H1 (cell line): ENCODE data around the gene LOXHD1. TPM values are rescaled to one million over a fixed set of nuclear protein-coding genes. Genes with fewer than 3 reads are reported as not detected.

Experiments
- CTCF ChIA-PET: fragments of 300-600 bp; sonication (Branson Sonifier 250); formaldehyde crosslinking; loops from one replicate; lab custom pipeline; 2021; ENCODE audit not compliant: partially characterized antibody; lab: Charles Lee
- POLR2A ChIA-PET: fragments of 300-600 bp; sonication (Branson Sonifier 250); formaldehyde crosslinking; loops from one replicate; lab custom pipeline; 2021; ENCODE audit warnings: inconsistent platforms; ENCODE audit not compliant: partially characterized antibody; lab: Charles Lee
- DNase-seq, 2 experiments: peaks; one replicate each; pipeline versions ENCODE4 v3.0.0 to v3.0.0-alpha.2; 2010 to 2022; ENCODE audit warnings: low spot score in 2 of 2, low read depth in 1 of 2, mixed read lengths in 1 of 2
- FAIRE-seq: peaks from 2 replicates; lab custom pipeline; 2011; peaks lifted over from hg19 to GRCh38; lab: Jason Lieb, UNC
- H2AFZ ChIP-seq: 2 replicates; pipeline ENCODE4 v1.8.1; 2012; ENCODE audit warnings: low read length, inconsistent platforms
- H2AK5ac ChIP-seq: 2 replicates; pipeline ENCODE4 v1.6.1; 2013; ENCODE audit warnings: low read depth, low read length
- H2BK120ac ChIP-seq: replicated peaks from 2 replicates; pipeline ENCODE3; 2013; ENCODE audit warnings: low read depth, low read length, inconsistent platforms
- H2BK12ac ChIP-seq: 2 replicates; pipeline ENCODE4 v1.6.1; 2013; ENCODE audit warnings: low read depth, low read length
- H2BK15ac ChIP-seq: 2 replicates; pipeline ENCODE4 v1.6.1; 2013; ENCODE audit warnings: low read length
- H2BK20ac ChIP-seq: 2 replicates; pipeline ENCODE4 v1.6.1; 2013; ENCODE audit warnings: low read length
- H2BK5ac ChIP-seq: 2 replicates; pipeline ENCODE4 v1.6.1; 2013; ENCODE audit warnings: low read depth, low read length
- H3K14ac ChIP-seq: 2 replicates; pipeline ENCODE4 v1.6.1; 2013; ENCODE audit warnings: inconsistent platforms; ENCODE audit not compliant: insufficient read length
- H3K18ac ChIP-seq: 2 replicates; pipeline ENCODE4 v1.6.1; 2013; ENCODE audit warnings: low read length; ENCODE audit errors: extremely low read depth
- H3K23ac ChIP-seq: 2 replicates; pipeline ENCODE4 v1.6.1; 2013; ENCODE audit warnings: inconsistent platforms; ENCODE audit not compliant: insufficient read length
- H3K23me2 ChIP-seq: 2 replicates; pipeline ENCODE4 v1.6.1; 2013; ENCODE audit warnings: low read depth, low read length
- H3K27ac ChIP-seq: 2 replicates; pipeline ENCODE4 v1.6.1; 2011; ENCODE audit warnings: low read depth, low read length, inconsistent platforms
- H3K27me3 ChIP-seq, 4 experiments: replicated peaks in 1 of 4; 1 replicate in 1 of 4; 2 replicates in 3 of 4; pipeline versions ENCODE4 v1.6.1 to v1.8.1; 2011 to 2013; ENCODE audit warnings: low read length in 3 of 4, mild to moderate bottlenecking in 3 of 4, inconsistent platforms in 2 of 4, mixed read lengths in 2 of 4, moderate library complexity in 1 of 4; ENCODE audit not compliant: control insufficient read depth in 3 of 4, insufficient read depth in 3 of 4; ENCODE audit errors: extremely low read depth in 1 of 4
- H3K36me3 ChIP-seq, 4 experiments: 2 replicates each; pipeline versions ENCODE4 v1.6.1 to v1.8.1; 2011 to 2013; ENCODE audit warnings: mild to moderate bottlenecking in 4 of 4, low read length in 3 of 4, moderate library complexity in 2 of 4, control low read depth in 1 of 4, inconsistent platforms in 1 of 4; ENCODE audit not compliant: insufficient read depth in 4 of 4, control insufficient read depth in 2 of 4
- H3K4ac ChIP-seq: replicated peaks from 2 replicates; pipeline ENCODE3; 2013; ENCODE audit warnings: low read length, low read depth, mixed read lengths, inconsistent platforms; ENCODE audit not compliant: insufficient read length
- H3K4me1 ChIP-seq, 4 experiments: replicated peaks in 1 of 4; 1 replicate in 1 of 4; 2 replicates in 3 of 4; pipeline versions ENCODE4 v1.6.1 to v1.8.1; 2011 to 2013; ENCODE audit warnings: low read length in 3 of 4, inconsistent platforms in 2 of 4, mixed read lengths in 1 of 4; ENCODE audit not compliant: insufficient read depth in 4 of 4, control insufficient read depth in 3 of 4
- H3K4me2 ChIP-seq, 2 experiments: 2 replicates each; pipeline versions ENCODE4 v1.6.1 to v1.8.1; 2011 to 2013; ENCODE audit warnings: low read depth in 2 of 2, low read length in 2 of 2, control low read depth in 1 of 2, inconsistent platforms in 1 of 2, mild to moderate bottlenecking in 1 of 2; ENCODE audit not compliant: insufficient read depth in 1 of 2
- H3K4me3 ChIP-seq, 4 experiments: fragments of 200-600, 300-600 bp in 1 of 4; sonication (generic), shearing (Covaris generic), sonication (Bioruptor Twin) in 1 of 4; 2 replicates each; pipeline versions ENCODE4 v1.5.1 to v1.8.1; 2011 to 2016; ENCODE audit warnings: low read length in 4 of 4, low read depth in 3 of 4, control low read depth in 2 of 4, inconsistent platforms in 2 of 4, mild to moderate bottlenecking in 2 of 4, mixed read lengths in 1 of 4, moderate library complexity in 1 of 4; ENCODE audit not compliant: insufficient read depth in 2 of 4; ENCODE audit errors: extremely low read depth in 1 of 4
- H3K56ac ChIP-seq: replicated peaks from 2 replicates; pipeline ENCODE3; 2013; ENCODE audit warnings: low read depth, mild to moderate bottlenecking, mixed read lengths, low read length, inconsistent platforms; ENCODE audit not compliant: insufficient read length
- H3K79me1 ChIP-seq: 2 replicates; pipeline ENCODE4 v1.6.1; 2013; ENCODE audit warnings: low read depth, low read length, control low read depth
- H3K79me2 ChIP-seq, 2 experiments: 2 replicates each; pipeline versions ENCODE4 v1.6.1 to v1.8.1; 2012 to 2013; ENCODE audit warnings: low read length in 2 of 2, mild to moderate bottlenecking in 2 of 2, inconsistent platforms in 1 of 2; ENCODE audit not compliant: insufficient read depth in 2 of 2, control insufficient read depth in 1 of 2
- H3K9ac ChIP-seq, 4 experiments: replicated peaks in 1 of 4; 1 replicate in 1 of 4; 2 replicates in 3 of 4; pipeline versions ENCODE4 v1.6.1 to v1.8.1; 2011 to 2013; ENCODE audit warnings: low read depth in 3 of 4, low read length in 3 of 4, control low read depth in 2 of 4, mild to moderate bottlenecking in 2 of 4, moderate library complexity in 2 of 4, inconsistent platforms in 1 of 4; ENCODE audit errors: extremely low read depth in 1 of 4
- H3K9me3 ChIP-seq, 2 experiments: 2 replicates each; pipeline versions ENCODE4 v1.6.1 to v1.8.1; 2012 to 2013; ENCODE audit warnings: mild to moderate bottlenecking in 2 of 2, moderate library complexity in 2 of 2, control low read depth in 1 of 2, inconsistent platforms in 1 of 2, low read depth in 1 of 2, low read length in 1 of 2, mixed read lengths in 1 of 2; ENCODE audit not compliant: insufficient read depth in 2 of 2
- H4K20me1 ChIP-seq, 2 experiments: replicated peaks in 1 of 2; 2 replicates each; pipeline versions ENCODE3 to v1.8.1; 2011 to 2013; ENCODE audit warnings: inconsistent platforms in 2 of 2, low read length in 2 of 2, mild to moderate bottlenecking in 1 of 2; ENCODE audit not compliant: insufficient read depth in 2 of 2, control insufficient read depth in 1 of 2
- H4K5ac ChIP-seq: 2 replicates; pipeline ENCODE4 v1.6.1; 2013; ENCODE audit warnings: low read length, low read depth, mixed read lengths, inconsistent platforms; ENCODE audit not compliant: insufficient read length
- H4K8ac ChIP-seq: 2 replicates; pipeline ENCODE4 v1.8.0; 2013; ENCODE audit warnings: mild to moderate bottlenecking, moderate library complexity, low read length, inconsistent platforms; ENCODE audit not compliant: insufficient read depth; ENCODE audit errors: extremely low read depth
- H4K91ac ChIP-seq: replicated peaks from 2 replicates; pipeline ENCODE3; 2013; ENCODE audit warnings: low read length, mixed read lengths, inconsistent platforms; ENCODE audit not compliant: insufficient read length
- SIN3A ChIP-seq, 2 experiments: IDR thresholded peaks in 1 of 2; conservative IDR thresholded peaks in 1 of 2; 2 replicates each; pipeline ENCODE4 v1.6.1; 2011 to 2012; ENCODE audit warnings: low read length in 2 of 2, improper control_type of control experiment in 1 of 2, low read depth in 1 of 2, mild to moderate bottlenecking in 1 of 2
- SP2 ChIP-seq: IDR thresholded peaks from 2 replicates; pipeline ENCODE4 v1.6.1; 2012; ENCODE audit warnings: mild to moderate bottlenecking, low read length, inconsistent platforms
- whole genome bisulfite sequencing, 2 experiments: shearing (Covaris generic) in 1 of 2; methylation state at CpG; one replicate each; pipeline versions ENCODE4 v1.1.6 to v1.1.7; 2013 to 2015; ENCODE audit warnings: low lambda C conversion rate in 2 of 2, mixed read lengths in 2 of 2, inconsistent platforms in 1 of 2, low coverage in 1 of 2, missing lambda C conversion rate in 1 of 2; ENCODE audit not compliant: insufficient replicate concordance in 2 of 2, insufficient coverage in 1 of 2, insufficient read length in 1 of 2; ENCODE audit errors: extremely low coverage in 1 of 2, missing lambda C conversion rate in 1 of 2; 5-methylcytosine and 5-hydroxymethylcytosine counted together
- polyA plus RNA-seq, 7 experiments: library from polyadenylated mRNA; depleted of rRNA in 3 of 7; stranded (reverse) in 5 of 7; unstranded in 2 of 7; fragments of >200 nt in 5 of 7; fragments of 200-250 nt in 2 of 7; gene quantifications; 1 replicate in 5 of 7; 2 replicates in 1 of 7; 4 replicates in 1 of 7; pipeline versions ENCODE4 v1.2.1 to v1.2.3, GENCODE V29; 2011 to 2013; ENCODE audit warnings: missing spikeins in 2 of 7, mixed read lengths in 2 of 7
- total RNA-seq: library from RNA; stranded (reverse); fragmentation: NEBNext Ultra II Directional; extraction: Animal tissue kit (Norgen Biotek cat#: 25700); gene quantifications from 2 replicates; pipeline ENCODE4 v1.2.1, GENCODE V29; 2021

LOXHD1 gene
- total and polyA plus RNA-seq, 2 of the 8 experiments (the other 6 are each of a cell fraction or from before 2014, with no cell fraction given), result 0.02 TPM; not detected in 1

DNA sequence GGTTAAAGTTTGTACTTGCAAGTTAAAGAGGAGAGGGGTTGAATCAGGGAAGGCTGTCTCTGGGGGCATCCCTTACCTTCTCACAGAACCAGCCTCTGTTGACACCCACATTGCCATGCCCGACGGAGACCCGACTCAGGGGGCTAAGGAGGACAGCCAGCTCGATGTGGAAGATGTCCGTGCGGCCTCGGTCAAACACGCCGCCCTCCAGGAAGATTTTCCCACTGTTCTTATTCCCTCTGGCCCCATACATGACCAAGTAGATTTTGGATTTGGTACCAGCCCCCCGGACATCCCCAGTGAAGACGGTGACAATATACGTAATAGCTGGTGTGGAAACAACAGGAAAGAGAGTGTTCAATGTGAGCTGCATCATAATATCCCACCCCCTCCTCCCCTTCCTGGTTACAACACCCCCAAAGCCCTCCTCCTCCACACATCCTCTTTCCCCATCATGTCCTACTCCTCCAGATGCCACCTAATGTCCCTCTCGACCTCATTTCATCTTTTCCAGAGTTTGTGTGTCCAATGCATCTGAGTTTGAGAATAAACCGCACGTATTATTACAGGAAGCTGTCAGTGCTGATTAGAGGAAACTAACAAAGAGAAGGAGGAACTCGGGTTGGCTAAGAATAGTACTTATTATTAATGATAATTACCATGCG is 55.7 kb downstream of the LOXHD1 start:
- POLR2A ChIA-PET, result interaction anchor here (0.8 kb wide), 1 partner anchor 203 kb away, joined by 3 read pairs; no protein-coding TSS in a partner anchor
- 87% methylated on average over 17 of the region's 17 CpGs; no CpG with 5 or more reads in 1 of the 2 experiments for WGBS, 2 experiments
- no peak for DNase-seq
- no peaks in the 10 kb centered on the region for H3K9me3 ChIP-seq
- no peak overlapping the region for H3K18ac ChIP-seq
- no peaks in the 10 kb centered on the region for H3K36me3 ChIP-seq
- no peak for FAIRE-seq
- no peak overlapping the region for H2AK5ac ChIP-seq
- no peak overlapping the region for H4K5ac ChIP-seq
- H3K79me1 ChIP-seq, result no peaks in the 10 kb centered on the region
- no peak overlapping the region for H3K14ac ChIP-seq
- no peak overlapping the region for H4K8ac ChIP-seq
- no peak overlapping the region for H3K4me2 ChIP-seq
- no peak overlapping the region for H3K23ac ChIP-seq
- H3K27me3 ChIP-seq, result no peaks in the 10 kb centered on the region
- H2BK15ac ChIP-seq, result no peak overlapping the region
- no peak overlapping the region for H2BK120ac ChIP-seq
- H3K23me2 ChIP-seq, result no peaks in the 10 kb centered on the region
- no peak overlapping the region for H2BK20ac ChIP-seq
- no peak overlapping the region for H2AFZ ChIP-seq
- H3K4me3 ChIP-seq, result no peak overlapping the region
- H3K4ac ChIP-seq, result no peak overlapping the region
- no peaks in the 10 kb centered on the region for H4K20me1 ChIP-seq
- H2BK12ac ChIP-seq, result no peak overlapping the region
- no peak overlapping the region for H3K56ac ChIP-seq
- CTCF ChIA-PET, result interaction anchor here (0.9 to 1.9 kb wide), 4 partner anchors 16 to 37 kb away, joined by 3 to 7 read pairs (median 4); no protein-coding TSS in a partner anchor
- no peak overlapping the region for H3K9ac ChIP-seq
- no peaks in the 10 kb centered on the region for H3K79me2 ChIP-seq
- no peak overlapping the region for H3K27ac ChIP-seq
- H2BK5ac ChIP-seq, result no peak overlapping the region
- no peaks in the 10 kb centered on the region for H3K4me1 ChIP-seq
- no peak overlapping the region for H4K91ac ChIP-seq
- TF ChIP-seq SP2, result no peak
- TF ChIP-seq SIN3A (conservative IDR thresholded peaks at IDR 0.05 in 1 of 2, IDR thresholded peaks at IDR 0.05 in 1 of 2; ENCODE audit: low read depth in 1 of 2, low read length in 2 of 2), result no peak
